Endothelial cell of umbilical vein (primary cell): ENCODE measurements around the gene DEPDC5. TPM values are rescaled to one million over a fixed set of nuclear protein-coding genes. Genes with fewer than 3 reads are reported as not detected.

Source experiments
- BruUV-seq: library from RNA; stranded (reverse); fragments of 400-500 nt; replicated peaks from 2 replicates; lab custom pipeline; 2021; lab: Mats Ljungman, UMichigan
- CTCF ChIA-PET: fragments of 300-600, 350-600 bp; sonication (Branson Sonifier 250); formaldehyde crosslinking; loops from one replicate; lab custom pipeline; 2021; ENCODE audit warnings: antibody characterized with exemption, inconsistent platforms; lab: Charles Lee
- POLR2A ChIA-PET: fragments of 300-600, 350-600 bp; sonication (Branson Sonifier 250); formaldehyde crosslinking; loops from one replicate; lab custom pipeline; 2021; ENCODE audit warnings: antibody characterized with exemption, inconsistent platforms; lab: Charles Lee
- DNase-seq: peaks from one replicate; pipeline ENCODE4 v3.0.0-alpha.2; 2011; ENCODE audit warnings: low read depth, low spot score
- FAIRE-seq: peaks from 2 replicates; lab custom pipeline; 2011; peaks lifted over from hg19 to GRCh38; lab: Jason Lieb, UNC
- H2AFZ ChIP-seq: 2 replicates; pipeline ENCODE4 v1.6.0; 2012; ENCODE audit warnings: low read depth, low read length, control low read depth, inconsistent platforms
- H3K27ac ChIP-seq: 2 replicates; pipeline ENCODE4 v1.5.1; 2011; ENCODE audit warnings: low read depth, mild to moderate bottlenecking, control low read depth, low read length, moderate library complexity; ENCODE audit not compliant: insufficient read depth
- H3K27me3 ChIP-seq, 2 experiments: 2 replicates each; pipeline versions ENCODE4 v1.6.0 to v1.6.1; 2011; ENCODE audit warnings: low read length in 2 of 2, mixed read lengths in 1 of 2; ENCODE audit not compliant: control insufficient read depth in 2 of 2, insufficient read depth in 2 of 2
- H3K36me3 ChIP-seq, 2 experiments: 2 replicates in 1 of 2; 3 replicates in 1 of 2; pipeline ENCODE4 v1.5.1; 2011; ENCODE audit warnings: low read length in 2 of 2, mild to moderate bottlenecking in 1 of 2, moderate library complexity in 1 of 2; ENCODE audit not compliant: control insufficient read depth in 2 of 2, insufficient read depth in 2 of 2; ENCODE audit errors: extremely low read depth in 1 of 2
- H3K4me1 ChIP-seq: 3 replicates; pipeline ENCODE4 v1.5.1; 2011; ENCODE audit warnings: mild to moderate bottlenecking, low read length; ENCODE audit not compliant: control insufficient read depth, insufficient read depth; ENCODE audit errors: extremely low read depth
- H3K4me2 ChIP-seq: 2 replicates; pipeline ENCODE4 v1.6.1; 2011; ENCODE audit warnings: low read length, control low read depth, mixed read lengths; ENCODE audit not compliant: insufficient read depth
- H3K4me3 ChIP-seq, 3 experiments: fragments of 200-600 bp in 1 of 3; sonication (generic), shearing (Covaris generic) in 1 of 3; replicated peaks in 1 of 3; 2 replicates each; pipeline ENCODE4 v1.5.1; 2011 to 2016; ENCODE audit warnings: control low read depth in 3 of 3, low read length in 3 of 3, mild to moderate bottlenecking in 2 of 3, inconsistent platforms in 1 of 3, low read depth in 1 of 3, moderate library complexity in 1 of 3; ENCODE audit not compliant: insufficient read depth in 1 of 3
- H3K79me2 ChIP-seq: 2 replicates; pipeline ENCODE4 v1.6.0; 2012; ENCODE audit warnings: low read length, inconsistent platforms; ENCODE audit not compliant: control insufficient read depth, insufficient read depth
- H3K9ac ChIP-seq: replicated peaks from 2 replicates; pipeline ENCODE3; 2011; ENCODE audit warnings: low read length, control low read depth; ENCODE audit not compliant: insufficient read depth; ENCODE audit errors: extremely low read depth
- H3K9me1 ChIP-seq: replicated peaks from 3 replicates; pipeline ENCODE4 v1.6.0; 2011; ENCODE audit warnings: mild to moderate bottlenecking, low read length; ENCODE audit not compliant: control insufficient read depth, insufficient read depth; ENCODE audit errors: extremely low read depth
- H3K9me3 ChIP-seq: replicated peaks from 2 replicates; pipeline ENCODE4 v1.5.1; 2012; ENCODE audit warnings: low read length, inconsistent platforms; ENCODE audit not compliant: control insufficient read depth, insufficient read depth
- H4K20me1 ChIP-seq: replicated peaks from 2 replicates; pipeline ENCODE3; 2011; ENCODE audit warnings: mild to moderate bottlenecking, low read length; ENCODE audit not compliant: control insufficient read depth, insufficient read depth; ENCODE audit errors: extremely low read depth
- EZH2 ChIP-seq: IDR thresholded peaks from 2 replicates; pipeline ENCODE4 v1.6.1; 2012; ENCODE audit warnings: borderline replicate concordance, low read depth, mild to moderate bottlenecking, moderate library complexity, low read length, inconsistent platforms; ENCODE audit not compliant: severe bottlenecking
- FOS ChIP-seq: IDR thresholded peaks from 2 replicates; pipeline ENCODE4 v1.6.1; 2011; ENCODE audit warnings: mild to moderate bottlenecking, low read length, moderate library complexity, borderline replicate concordance; ENCODE audit not compliant: insufficient read depth
- GATA2 ChIP-seq: IDR thresholded peaks from 2 replicates; pipeline ENCODE4 v1.7.0; 2011; ENCODE audit warnings: low read depth, mild to moderate bottlenecking, moderate library complexity, mixed read lengths, low read length; ENCODE audit not compliant: insufficient read length, insufficient read depth
- JUN ChIP-seq: IDR thresholded peaks from 2 replicates; pipeline ENCODE4 v1.6.1; 2011; ENCODE audit warnings: borderline replicate concordance, low read depth; ENCODE audit not compliant: insufficient read length, insufficient read depth
- POLR2A ChIP-seq: IDR thresholded peaks from 2 replicates; pipeline ENCODE4 v1.6.1; 2012; ENCODE audit warnings: low read depth, mild to moderate bottlenecking, control low read depth, low read length
- POLR2AphosphoS5 ChIP-seq: IDR thresholded peaks from 2 replicates; pipeline ENCODE4 v1.6.1; 2012; ENCODE audit warnings: low read depth, mild to moderate bottlenecking, control low read depth, low read length, moderate library complexity; ENCODE audit not compliant: insufficient read depth
- dilution Hi-C: fragments of 300-500 bp; cut with MboI; formaldehyde crosslinking; loops from one replicate; pipeline ENCODE4 v1.15.0; 2019; ENCODE audit warnings: low sequenced_read_pairs; ENCODE audit not compliant: extremely low pct_ligation_motif_present
- intact Hi-C: fragments of 100-400 bp; cut with micrococcal nuclease; formaldehyde crosslinking; loops from one replicate; pipeline ENCODE4 v1.10.0; 2022
- polyA plus RNA-seq, 4 experiments: library from polyadenylated mRNA; depleted of rRNA in 3 of 4; stranded (reverse) in 3 of 4; unstranded in 1 of 4; fragments of >200 nt; gene quantifications; 2 replicates each; pipeline versions ENCODE4 v1.2.1 to v1.2.3, GENCODE V29; 2011 to 2012; ENCODE audit warnings: missing spikeins in 1 of 4
- total RNA-seq: library from RNA; stranded (reverse); gene quantifications from 2 replicates; pipeline ENCODE4 v1.2.3, GENCODE V29; 2021
- TF ChIP-seq, protein P1 (sequence below), 2 donors: IDR thresholded peaks; 1 replicate in 1 of 2; 2 replicates in 1 of 2; pipeline ENCODE4 v1.5.1; 2011; ENCODE audit warnings: low read length in 2 of 2, mild to moderate bottlenecking in 2 of 2, moderate library complexity in 2 of 2, control low read depth in 1 of 2, inconsistent platforms in 1 of 2, low read depth in 1 of 2; ENCODE audit not compliant: insufficient read depth in 1 of 2; ENCODE audit errors: extremely low read depth in 1 of 2
- TF ChIP-seq, protein P2 (sequence below): IDR thresholded peaks from 2 replicates; pipeline ENCODE4 v1.6.1; 2011; ENCODE audit not compliant: insufficient read depth, insufficient read length

Gene DEPDC5
- total and polyA plus RNA-seq, 2 donors (not counting 3 experiments of a cell fraction or from before 2014, with no cell fraction given): 13.1 to 36.6 TPM

DNA sequence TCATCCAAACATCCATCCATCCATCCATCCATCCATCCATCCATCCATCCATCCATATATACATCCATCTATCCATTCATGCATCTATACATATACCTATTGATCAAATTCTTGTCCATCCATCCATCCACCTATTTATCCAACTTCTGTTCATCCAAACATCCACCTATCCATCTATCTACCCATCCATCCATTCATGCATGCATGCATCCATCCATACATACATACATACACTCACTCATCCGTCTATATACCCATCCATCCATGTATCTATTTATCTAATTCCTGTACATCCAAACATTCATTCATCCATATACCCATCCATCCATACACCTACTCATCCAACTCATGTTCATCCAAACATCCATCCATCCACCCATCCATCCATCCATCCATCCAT, 171.2 kb downstream of the DEPDC5 start:
- no peaks in the 10 kb centered on the region for H3K79me2 ChIP-seq
- no peaks in the 10 kb centered on the region for H3K36me3 ChIP-seq
- BruUV-seq: no TSS peak
- ChIA-PET POLR2A (no interaction called here), CTCF (no interaction called here)
- H2AFZ ChIP-seq: no peak overlapping the region
- H3K27me3 ChIP-seq: peaks cover 5 to 9% of the 10 kb centered on the region in 2 experiments
- dilution Hi-C loops (no loop called here), intact Hi-C loops (no loop called here)
- no peak overlapping the region for H3K9ac ChIP-seq
- H3K27ac ChIP-seq: no peak overlapping the region
- H4K20me1 ChIP-seq: no peaks in the 10 kb centered on the region
- no peak for FAIRE-seq
- TF ChIP-seq GATA2 (no peak), POLR2AphosphoS5 (no peak)
- H3K4me1 ChIP-seq: peaks cover 12% of the 10 kb centered on the region
- no peak overlapping the region for H3K4me3 ChIP-seq
- no peak for DNase-seq
- H3K9me1 ChIP-seq: no peaks in the 10 kb centered on the region
- H3K9me3 ChIP-seq: no peaks in the 10 kb centered on the region
- no peak overlapping the region for H3K4me2 ChIP-seq

DNA sequence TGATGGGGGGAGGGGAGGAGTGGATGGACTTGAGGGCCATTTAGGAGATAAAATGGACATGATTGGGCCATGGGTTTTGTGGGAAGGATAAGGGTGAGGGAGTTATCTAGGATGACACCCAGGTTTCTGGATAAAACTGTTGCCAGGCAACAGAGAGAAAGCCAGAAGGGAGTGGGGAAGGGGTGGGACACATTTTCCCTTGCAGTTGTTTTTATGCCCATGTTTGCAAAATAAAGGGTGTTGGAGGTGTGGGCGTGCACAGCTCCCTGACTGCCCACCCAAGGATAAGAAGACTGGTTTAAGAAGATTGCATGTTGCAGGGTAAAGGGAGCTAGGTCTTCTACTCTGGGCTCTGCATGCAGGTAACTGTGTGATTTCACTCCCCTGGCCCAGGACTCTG, 172.2 kb downstream of the DEPDC5 start:
- no TSS peak for BruUV-seq
- intact Hi-C loops (no loop called here), dilution Hi-C loops (no loop called here)
- no peak overlapping the region for H3K4me2 ChIP-seq
- DNase-seq (no peak), FAIRE-seq (no peak)
- TF ChIP-seq, protein P1, sequence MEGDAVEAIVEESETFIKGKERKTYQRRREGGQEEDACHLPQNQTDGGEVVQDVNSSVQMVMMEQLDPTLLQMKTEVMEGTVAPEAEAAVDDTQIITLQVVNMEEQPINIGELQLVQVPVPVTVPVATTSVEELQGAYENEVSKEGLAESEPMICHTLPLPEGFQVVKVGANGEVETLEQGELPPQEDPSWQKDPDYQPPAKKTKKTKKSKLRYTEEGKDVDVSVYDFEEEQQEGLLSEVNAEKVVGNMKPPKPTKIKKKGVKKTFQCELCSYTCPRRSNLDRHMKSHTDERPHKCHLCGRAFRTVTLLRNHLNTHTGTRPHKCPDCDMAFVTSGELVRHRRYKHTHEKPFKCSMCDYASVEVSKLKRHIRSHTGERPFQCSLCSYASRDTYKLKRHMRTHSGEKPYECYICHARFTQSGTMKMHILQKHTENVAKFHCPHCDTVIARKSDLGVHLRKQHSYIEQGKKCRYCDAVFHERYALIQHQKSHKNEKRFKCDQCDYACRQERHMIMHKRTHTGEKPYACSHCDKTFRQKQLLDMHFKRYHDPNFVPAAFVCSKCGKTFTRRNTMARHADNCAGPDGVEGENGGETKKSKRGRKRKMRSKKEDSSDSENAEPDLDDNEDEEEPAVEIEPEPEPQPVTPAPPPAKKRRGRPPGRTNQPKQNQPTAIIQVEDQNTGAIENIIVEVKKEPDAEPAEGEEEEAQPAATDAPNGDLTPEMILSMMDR (IDR thresholded peaks at IDR 0.05; ENCODE audit: extremely low read depth in 1 of 2, insufficient read depth in 1 of 2, low read depth in 1 of 2, low read length in 2 of 2): no peak
- TF ChIP-seq, protein P2, sequence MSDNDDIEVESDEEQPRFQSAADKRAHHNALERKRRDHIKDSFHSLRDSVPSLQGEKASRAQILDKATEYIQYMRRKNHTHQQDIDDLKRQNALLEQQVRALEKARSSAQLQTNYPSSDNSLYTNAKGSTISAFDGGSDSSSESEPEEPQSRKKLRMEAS: no peak
- no peak for TF ChIP-seq FOS
- no peak for TF ChIP-seq POLR2AphosphoS5
- TF ChIP-seq POLR2A: no peak
- no peak for TF ChIP-seq GATA2
- TF ChIP-seq JUN: no peak
- TF ChIP-seq EZH2: no peak
- ChIA-PET CTCF (no interaction called here), POLR2A (no interaction called here)
- H3K9ac ChIP-seq: no peak overlapping the region
- H3K9me1 ChIP-seq: no peaks in the 10 kb centered on the region
- peaks cover 5 to 9% of the 10 kb centered on the region in 2 experiments for H3K27me3 ChIP-seq
- H3K4me3 ChIP-seq: no peak overlapping the region
- H4K20me1 ChIP-seq: no peaks in the 10 kb centered on the region
- H3K9me3 ChIP-seq: no peaks in the 10 kb centered on the region
- H3K36me3 ChIP-seq: no peaks in the 10 kb centered on the region
- H3K79me2 ChIP-seq: no peaks in the 10 kb centered on the region
- peaks cover 12% of the 10 kb centered on the region for H3K4me1 ChIP-seq
- H2AFZ ChIP-seq: no peak overlapping the region
- H3K27ac ChIP-seq: no peak overlapping the region
